Stimulated activated naive CD4-positive, alpha-beta T cell treated with Interleukin-2 at 50 U/mL for 16 hours (primary cell): Measurements from ENCODE around the gene NDST3.
"Not testable (repeated sequence)": the region's sequence is repeated elsewhere in the genome, so short reads cannot be mapped to it uniquely, and the experiment has no call there.

Experiments
- DNase-seq: peaks from one replicate; lab custom pipeline; 2025; lab: John Stamatoyannopoulos, UW

The NDST3 gene

DNA sequence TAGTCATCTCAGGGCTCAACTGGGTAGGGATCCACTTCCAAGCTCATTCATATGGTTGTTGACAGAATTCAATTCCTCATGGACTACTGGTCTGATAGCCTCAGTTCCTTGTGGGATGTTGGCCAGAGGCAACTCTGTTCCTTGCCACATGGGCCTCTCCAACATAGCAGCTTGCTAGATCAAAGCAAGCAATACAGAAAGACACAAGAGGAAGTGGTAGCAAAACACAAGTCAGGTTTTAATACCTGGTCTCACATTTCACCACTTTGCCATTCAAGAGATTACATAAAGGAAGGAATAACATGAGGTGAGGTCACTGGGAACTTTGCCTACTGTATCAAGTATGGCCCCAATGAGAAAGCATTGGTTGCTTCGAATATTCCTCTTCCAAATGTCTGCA, 239.4 kb downstream of the NDST3 start:
- DNase-seq, result no peak

DNA sequence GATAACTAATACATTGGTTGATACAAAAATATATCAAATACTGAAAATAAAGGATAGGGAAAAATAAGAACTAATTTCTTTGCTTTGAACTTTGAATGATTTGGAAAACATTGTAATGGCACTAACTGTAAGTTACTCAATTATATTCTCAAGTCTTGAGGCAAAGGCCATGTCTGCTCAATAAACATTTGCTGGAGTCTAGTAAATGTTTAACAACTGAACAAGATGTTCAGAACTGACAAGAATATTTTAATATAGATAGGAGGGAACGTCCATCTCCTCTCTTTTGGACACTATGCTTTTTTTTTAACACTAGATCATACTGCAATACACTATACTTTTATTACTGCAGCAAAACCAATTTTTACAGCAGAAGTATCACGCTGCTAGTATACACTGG, 242.3 kb downstream of the NDST3 start:
- no peak for DNase-seq

DNA sequence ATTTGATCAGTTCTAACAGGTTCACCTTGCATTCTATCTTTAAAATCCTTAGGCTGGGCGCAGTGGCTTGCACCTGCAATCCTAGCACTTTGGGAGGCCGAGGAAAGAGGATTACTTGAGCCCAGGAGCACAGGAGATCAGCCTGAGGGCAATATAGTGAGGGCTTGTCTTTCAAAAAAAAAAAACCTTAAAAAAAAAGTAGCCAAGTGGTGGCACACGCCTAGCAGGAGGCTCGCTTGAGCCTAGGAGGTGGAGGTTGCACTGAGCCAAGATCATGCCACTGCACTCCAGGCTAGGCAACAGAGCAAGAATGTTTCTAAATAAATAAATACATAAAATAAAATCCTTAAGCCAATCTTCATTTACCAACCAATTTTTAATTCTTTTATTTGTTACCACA, 243.0 kb downstream of the NDST3 start:
- no peak for DNase-seq

DNA sequence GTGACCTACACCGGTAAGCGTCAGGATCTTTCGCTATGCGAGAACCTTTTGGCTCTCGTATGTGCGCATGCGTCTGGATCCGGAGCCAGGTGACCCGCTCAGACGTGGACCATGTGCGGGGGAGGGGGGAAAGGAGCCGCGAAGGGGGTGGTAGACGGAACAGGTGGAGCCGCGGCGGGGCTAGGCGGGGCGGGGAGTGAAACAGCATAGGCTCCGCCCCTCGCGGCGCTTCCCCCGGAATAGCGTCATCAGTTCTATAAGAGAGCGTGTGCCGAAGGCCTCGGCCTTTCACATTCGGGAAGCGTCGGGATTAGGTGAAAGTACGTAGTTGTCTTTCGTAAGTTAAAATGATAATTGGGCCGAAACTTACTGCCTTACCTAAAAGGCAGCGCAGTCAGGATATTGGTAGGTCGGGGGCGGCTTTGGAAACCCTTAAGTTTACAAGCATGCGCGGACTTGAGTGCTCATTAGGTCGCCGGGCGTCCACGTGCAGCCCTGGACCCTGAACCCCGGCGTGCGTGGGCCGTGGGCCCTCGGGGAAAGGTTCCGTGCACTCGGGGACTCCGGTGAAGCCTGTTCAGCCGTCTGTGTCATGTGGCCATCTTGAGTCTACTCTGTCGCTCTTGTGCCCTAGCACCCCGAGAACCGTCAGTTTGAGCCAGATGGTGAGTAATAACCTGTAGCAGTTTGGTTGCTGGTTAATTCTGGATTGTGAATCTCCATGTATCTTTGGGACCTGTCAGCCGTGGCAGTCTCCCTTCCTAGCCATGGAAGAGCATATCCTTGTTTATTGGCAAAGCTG, 244.4 kb downstream of the NDST3 start:
- peak; percentile 98 for DNase-seq

DNA sequence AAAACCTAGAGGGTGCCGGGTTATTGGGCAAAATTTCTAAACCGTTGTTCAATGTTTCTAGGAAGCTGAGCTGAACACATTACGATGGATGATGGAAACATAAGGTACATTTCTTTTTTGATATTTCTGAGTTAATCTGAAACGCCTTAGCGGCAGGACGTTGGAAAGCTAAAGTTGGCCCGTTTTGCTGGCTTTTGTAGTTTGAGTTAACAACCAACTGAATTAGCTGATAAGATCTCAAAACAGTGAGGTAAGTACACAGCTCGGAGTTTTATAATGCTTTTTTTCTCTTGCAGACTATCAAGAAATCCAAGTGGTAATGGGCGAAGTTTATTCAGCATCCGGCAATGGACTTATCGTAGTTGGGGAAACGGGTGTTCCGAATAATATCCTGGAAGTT, 245.0 kb downstream of the NDST3 start:
- no peak for DNase-seq

DNA sequence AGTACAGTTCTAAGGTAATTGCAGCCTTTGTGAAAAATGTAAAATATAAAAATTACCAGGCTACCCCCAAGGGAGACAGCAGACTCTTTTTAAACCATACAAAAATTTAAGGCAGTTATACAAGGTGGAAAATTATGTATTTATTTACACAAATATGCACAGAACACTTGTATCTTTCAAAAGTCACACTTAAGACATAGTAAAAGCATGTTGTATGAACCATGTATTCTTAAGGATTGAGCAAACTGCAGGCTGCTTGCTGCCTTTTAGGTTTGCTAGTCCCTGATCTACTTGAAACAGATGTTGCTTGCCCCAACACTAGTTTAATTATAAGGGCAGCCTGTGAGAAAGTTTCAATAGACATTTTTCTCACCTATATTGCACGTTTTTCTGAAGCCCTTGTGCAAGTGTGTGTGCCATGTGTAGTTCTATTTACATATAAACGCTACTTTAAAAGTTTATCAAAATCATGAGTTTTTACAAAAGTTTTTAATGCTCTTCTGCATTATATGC, 245.7 kb downstream of the NDST3 start:
- no peak for DNase-seq

DNA sequence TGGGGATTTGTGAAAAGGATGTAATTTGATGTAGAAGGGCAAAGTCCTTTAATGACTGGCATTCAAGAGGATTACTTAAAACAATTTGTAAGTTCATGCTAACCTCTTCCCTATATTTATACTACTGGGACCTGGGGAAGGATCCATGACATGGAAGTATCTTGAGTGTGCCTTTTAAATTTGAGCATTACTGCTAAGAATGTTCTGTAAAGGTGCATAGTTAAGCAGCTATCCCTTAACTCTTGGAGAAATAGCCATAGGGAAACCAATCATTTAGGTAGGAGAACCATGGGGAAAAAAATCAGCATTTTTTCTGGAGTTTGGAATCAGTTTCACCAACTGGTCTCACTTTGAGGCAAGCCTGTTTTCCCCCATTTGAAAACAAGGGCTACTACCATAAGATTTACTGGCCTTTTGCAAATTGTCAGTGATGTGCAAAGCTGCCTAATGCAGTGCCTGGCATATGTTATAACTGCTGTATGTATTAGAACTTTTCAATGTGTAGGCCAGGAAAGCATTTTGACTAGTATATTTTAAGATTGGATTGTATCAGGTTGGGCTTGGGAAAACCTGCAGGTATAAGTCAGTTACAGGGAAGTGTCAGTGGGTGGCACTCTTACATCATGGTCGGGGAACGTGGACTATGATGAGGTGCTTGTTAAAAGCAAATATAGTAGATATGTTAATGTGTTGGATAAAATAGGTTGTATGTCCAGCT, 246.4 kb downstream of the NDST3 start:
- no peak for DNase-seq

DNA sequence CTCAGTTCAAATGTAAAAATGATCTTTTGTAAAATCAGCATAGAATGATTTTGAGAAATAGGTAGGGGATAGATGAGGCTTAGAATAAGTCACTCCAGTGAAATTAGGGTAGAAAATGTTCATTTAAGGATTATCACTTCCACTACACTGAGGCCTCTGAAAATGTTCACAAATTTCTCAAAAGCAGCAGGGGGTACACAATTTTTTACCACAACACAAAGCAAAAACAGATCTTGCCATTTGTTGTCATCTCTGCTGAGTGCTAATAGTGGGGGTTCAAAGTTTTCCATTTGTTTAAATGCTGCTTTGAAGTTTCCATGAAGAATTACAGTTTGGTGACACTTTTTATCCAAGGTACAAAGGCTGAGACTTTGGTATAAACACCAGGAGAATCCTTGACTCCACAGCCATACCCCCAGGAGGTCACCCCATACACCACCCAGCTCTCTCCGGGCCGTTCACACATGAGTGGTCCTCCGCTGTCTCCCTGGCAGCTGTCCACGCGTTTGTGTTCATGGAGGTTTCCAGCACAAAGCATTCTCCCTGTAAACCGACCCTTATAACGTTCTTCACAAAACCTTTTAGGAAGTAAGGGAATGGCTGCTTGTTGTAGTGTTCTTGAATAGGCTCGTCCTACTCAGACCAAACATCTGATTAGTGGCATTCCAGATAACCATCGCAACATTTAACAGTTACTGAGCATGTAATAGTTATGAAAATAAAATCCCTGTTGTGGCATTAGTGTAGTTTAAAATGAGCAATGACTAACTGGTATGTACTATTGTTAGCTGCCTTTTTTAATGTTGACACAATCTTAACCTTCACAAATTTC, 247.5 kb downstream of the NDST3 start:
- DNase-seq, result no peak

DNA sequence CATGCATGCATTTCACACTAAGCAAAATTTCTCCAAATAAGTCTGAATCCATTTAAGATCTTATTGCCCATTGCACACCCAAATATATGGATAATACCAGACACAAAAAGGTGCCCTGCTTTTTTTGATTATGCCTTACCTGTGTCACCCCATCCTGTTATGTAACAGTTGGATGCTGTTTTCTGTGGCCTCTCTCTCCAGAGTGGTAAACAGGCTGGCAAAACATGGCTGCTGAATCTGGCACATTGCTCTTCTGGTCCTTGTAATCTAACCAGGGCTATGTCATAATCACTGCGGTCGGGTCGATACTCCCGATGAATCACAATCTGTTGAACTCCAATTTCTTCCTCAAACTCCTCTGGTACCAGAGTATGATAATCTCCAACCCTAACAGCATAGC, 248.4 kb downstream of the NDST3 start:
- DNase-seq, result no peak

DNA sequence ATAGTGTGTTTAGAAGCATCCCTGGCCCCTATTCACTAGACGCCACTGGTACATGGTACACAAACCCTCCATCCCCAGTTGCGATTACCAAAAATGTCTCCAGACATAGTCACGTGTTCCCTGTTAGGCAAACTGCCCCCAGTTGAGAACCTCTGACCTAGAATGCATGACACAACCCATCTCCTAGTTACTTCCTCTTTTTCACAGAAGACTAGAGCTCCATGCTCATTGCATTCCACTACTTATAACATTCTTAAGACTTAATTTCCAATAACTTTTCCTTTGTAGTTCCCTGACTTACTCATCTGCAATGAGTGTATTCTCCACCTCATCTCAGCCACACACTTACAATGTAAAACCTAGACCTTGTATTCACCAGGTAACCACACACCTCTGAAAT, 249.9 kb downstream of the NDST3 start:
- no peak for DNase-seq

DNA sequence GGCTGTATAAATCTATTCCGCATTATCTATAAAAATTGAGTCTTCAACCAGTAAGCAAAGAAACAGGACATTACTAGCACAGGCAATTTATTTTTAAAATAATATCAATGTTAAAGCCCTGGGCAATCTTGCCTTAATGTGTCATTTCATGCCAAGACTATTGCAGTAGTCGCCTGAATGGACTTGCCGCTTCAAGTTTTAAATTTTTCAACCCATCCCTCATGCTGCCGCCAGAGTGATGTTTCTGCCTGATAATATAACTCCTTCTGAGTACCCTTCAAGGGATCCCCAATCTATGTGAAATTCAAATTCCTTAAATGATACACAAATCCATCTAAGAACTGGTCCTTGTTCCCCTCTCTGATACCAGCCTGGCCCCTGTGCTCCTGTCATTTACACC, 251.6 kb downstream of the NDST3 start:
- no peak for DNase-seq

DNA sequence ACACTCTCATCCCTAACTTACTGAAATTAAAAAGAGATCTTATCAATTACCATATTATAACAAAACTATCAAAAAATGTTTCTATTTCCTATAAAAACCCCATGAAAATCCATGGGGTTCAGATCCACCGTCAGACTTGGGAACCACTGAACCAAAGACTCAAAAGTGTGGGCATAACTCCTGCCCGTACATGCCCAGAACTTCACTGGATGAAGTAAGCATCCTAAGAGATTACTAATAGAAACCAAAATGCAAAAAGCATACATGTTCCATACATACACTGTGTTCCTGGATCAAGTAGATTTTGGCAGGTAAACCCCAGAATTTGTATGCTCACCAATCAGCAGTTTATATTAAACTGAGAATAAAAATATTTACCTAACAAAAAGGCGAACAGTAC, 252.4 kb downstream of the NDST3 start:
- no peak for DNase-seq

DNA sequence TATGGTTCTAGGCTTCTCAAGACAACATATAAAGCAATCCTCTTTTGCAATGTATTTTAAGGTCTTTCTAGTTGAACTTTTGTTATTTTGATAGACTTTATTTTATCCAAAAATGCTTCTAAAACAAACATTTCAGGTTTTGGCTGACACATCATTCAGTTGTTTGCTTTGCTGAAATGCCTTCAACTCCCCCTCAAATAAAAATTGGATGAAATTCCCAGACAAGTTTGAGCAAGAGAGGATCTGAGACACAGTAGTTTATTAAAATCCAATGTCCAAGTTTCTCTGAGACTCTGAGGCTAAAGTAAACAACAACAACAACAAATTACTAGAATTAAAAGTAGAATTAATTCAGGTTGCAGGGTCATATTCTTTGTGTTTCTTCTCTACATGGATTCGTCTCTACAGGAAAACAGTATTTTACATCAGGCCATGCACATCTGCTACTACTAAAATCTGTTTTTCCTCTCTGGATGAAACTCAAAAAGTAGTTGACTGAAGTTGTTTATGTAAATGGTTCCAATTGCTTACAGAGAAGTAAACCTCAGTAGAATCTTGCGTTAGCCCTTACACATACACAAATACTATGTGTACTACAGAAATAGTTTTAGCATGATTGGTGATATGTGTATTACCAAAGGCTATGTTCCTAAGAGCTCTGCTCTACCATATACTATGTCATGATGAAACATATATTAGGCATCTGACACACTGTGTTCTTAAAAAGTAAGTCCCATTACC, 253.6 kb downstream of the NDST3 start:
- no peak for DNase-seq

DNA sequence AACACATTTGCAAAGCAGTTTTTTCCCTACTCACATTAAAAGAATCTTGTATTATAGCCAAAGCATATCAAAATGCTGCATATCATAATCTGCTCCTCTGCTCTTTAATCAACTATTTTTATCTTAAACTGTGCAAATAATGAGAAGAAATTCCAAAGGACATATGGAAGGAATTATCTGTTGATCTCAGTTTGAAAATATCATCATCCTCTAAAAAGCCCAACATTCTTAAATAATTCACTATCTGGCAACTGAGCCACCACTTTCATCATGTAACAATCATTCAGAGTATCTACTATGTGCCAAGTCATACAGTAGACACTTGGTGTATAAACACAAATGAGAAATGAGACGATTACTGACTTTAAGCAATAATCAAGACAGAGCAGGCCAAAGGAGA, 255.5 kb downstream of the NDST3 start:
- no peak for DNase-seq

DNA sequence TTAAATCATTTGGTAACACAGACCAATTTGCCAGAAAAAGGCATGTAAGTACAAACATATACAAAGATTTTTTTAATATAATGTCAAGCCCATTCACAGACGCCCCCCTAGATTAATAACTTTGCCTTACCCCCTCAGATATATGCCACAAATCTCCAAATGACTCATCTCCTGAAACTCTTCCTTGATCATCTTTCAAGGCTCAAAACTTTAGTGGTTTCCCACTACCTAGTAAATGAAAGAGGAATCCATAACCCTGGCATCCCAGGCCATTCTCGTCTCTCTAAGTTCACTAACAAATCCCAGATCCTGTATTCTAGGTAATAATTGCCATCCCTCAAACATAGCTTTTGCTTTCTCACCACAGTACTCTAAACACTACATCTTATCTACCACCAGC, 256.7 kb downstream of the NDST3 start:
- DNase-seq, result no peak

DNA sequence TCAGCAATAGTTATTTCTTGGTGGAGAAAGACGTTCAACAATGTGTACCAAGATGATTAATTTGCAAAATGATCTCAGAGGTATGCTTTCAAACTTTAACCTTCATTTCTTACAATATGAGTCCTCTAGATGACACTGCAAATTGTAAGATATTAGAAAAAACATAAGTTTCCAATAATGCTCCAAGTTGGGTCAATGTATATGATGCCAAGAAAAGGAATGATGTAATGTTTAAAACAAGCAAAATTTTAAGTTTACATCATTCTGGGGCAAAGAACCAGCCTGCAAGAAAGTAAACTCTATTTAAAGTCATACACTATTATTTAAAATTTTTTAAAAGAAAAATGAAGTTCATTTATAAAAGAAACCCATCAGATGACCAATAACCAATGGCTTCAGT, 262.4 kb downstream of the NDST3 start:
- DNase-seq, result no peak

DNA sequence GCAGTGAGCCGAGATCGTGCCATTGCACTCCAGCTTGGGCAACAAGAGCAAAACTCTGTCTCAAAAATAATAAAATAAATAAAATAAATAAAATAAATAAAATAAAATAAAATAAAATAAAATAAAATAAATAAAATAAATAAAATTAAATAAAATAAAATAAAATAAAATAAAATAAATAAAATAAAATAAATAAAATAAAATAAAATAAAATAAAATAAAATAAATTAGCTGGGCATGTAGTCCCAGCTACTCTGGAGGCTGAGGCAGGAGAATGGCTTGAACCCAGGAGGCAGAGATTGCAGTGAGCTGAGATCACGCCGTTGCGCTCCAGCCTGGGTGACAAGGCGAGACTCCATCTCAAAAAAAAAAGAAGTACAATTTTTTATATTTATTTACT, 265.3 kb downstream of the NDST3 start:
- not testable (repeated sequence) for DNase-seq

DNA sequence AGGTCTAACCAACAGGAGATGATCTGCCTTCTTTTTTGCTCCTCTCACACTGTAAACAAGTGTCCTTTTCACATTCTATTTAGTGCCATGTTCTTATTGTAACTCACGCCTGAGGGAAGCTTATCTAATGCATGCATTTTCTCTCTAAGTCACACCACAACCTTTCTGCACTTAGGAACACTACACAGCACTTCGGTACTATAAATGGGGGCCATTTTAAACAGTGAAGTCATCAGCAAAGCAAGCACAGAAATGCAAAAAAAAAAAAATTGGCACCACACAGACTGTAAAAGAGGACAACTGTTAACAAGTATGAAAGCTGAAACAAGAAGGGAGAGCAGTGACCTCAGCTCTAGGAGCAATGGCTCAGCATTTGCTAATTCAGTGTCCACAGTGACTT, 273.4 kb downstream of the NDST3 start:
- no peak for DNase-seq
